Uterus (tissue), 4 donors: Measurements from ENCODE around the gene EDDM3A. TPM values are rescaled to one million over a fixed set of nuclear protein-coding genes. Genes with fewer than 3 reads are reported as not detected.

Experiments used
- DNase-seq, 2 donors: peaks; one replicate each; pipeline ENCODE4 v3.0.0-alpha.2; 2019 to 2020
- H3K27ac ChIP-seq, 2 donors: fragments of 200-600 bp; sonication (generic); 1 replicate in 1 of 2; 2 replicates in 1 of 2; pipeline ENCODE4 v1.5.1; 2016 to 2018
- H3K27me3 ChIP-seq, 2 donors: fragments of 200-600 bp; sonication (generic); one replicate each; pipeline ENCODE4 v1.5.1; 2018 to 2019; ENCODE audit warnings: control low read depth in 1 of 2
- H3K36me3 ChIP-seq, 2 donors: fragments of 200-600 bp; sonication (generic); one replicate each; pipeline ENCODE4 v1.5.1; 2019; ENCODE audit warnings: control low read depth in 1 of 2
- H3K4me1 ChIP-seq, 2 donors: fragments of 200-600 bp; sonication (generic); one replicate each; pipeline ENCODE4 v1.5.1; 2018 to 2019; ENCODE audit warnings: control low read depth in 1 of 2
- H3K4me3 ChIP-seq, 2 donors: fragments of 200-600 bp; sonication (generic); 1 replicate in 1 of 2; 2 replicates in 1 of 2; pipeline ENCODE4 v1.5.1; 2018 to 2019; ENCODE audit warnings: mild to moderate bottlenecking in 1 of 2
- H3K9me3 ChIP-seq, 2 donors: fragments of 200-600 bp; sonication (generic); one replicate each; pipeline ENCODE4 v1.5.1; 2019; ENCODE audit warnings: control low read depth in 1 of 2
- POLR2A ChIP-seq, 2 donors: fragments of 450-650 bp; IDR thresholded peaks; one replicate each; pipeline ENCODE4 v1.6.1; 2016; ENCODE audit warnings: antibody characterized with exemption in 2 of 2, mild to moderate bottlenecking in 1 of 2, moderate library complexity in 1 of 2
- intact Hi-C: fragments of 100-400 bp; cut with DNase I; formaldehyde crosslinking; loops from one replicate; pipeline ENCODE4 v1.15.1; 2023; ENCODE audit warnings: low total_unique reads
- total RNA-seq, 4 donors: library from RNA; depleted of rRNA in 3 of 4; stranded (reverse); fragments of >200 nt in 3 of 4; gene quantifications; one replicate each; pipeline versions ENCODE4 v1.1.0 to v1.2.4, GENCODE V29; 2014 to 2023
- TF ChIP-seq, protein P1 (sequence below), 4 experiments: fragments of 200-600 bp in 2 of 4; fragments of 450-650 bp in 2 of 4; sonication (generic) in 2 of 4; IDR thresholded peaks; one replicate each; pipeline ENCODE4 v1.5.1; 2016 to 2019; ENCODE audit warnings: antibody characterized with exemption in 4 of 4, mild to moderate bottlenecking in 2 of 4, moderate library complexity in 1 of 4
- donor health status: DM: yes; HTN: yes; CAD: no.

EDDM3A gene
- total RNA-seq, 4 donors from 2014 or later: not detected

DNA sequence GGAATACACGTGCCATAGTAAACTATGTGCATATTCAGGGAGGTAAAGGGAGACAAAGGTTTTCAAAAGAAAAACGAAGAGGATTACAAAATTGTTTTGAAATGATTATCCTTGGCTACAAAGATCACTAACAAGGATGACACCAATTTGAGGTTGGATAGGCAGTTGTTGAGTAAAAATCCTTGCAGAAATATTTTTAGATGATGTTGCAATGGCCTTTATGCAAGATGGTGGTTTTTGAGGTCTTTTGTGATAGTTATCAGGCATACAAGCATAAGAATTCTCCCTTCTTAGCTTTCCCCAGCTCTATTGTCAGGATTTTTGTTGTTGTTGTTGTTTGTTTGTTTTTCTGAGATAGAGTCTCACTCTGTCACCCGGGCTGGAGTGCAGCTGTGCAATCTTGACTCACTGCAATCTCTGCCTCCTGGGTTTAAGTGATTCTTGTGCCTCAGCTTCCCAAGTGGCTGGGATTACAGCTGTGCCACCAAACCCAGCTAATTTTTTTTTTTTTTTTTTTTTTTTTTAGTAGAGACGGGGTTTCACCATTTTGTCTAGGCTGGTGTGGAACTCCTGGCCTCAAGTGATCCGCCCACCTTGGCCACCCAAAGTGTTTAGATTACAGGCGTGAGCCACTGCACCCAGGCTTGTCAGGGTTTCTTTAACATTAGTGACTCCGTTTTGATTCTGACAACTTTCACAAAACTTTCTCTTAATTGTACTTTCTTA lies 49.1 kb downstream of the EDDM3A start:
- no peak for TF ChIP-seq POLR2A (IDR thresholded peaks at IDR 0.05)
- TF ChIP-seq, protein P1, sequence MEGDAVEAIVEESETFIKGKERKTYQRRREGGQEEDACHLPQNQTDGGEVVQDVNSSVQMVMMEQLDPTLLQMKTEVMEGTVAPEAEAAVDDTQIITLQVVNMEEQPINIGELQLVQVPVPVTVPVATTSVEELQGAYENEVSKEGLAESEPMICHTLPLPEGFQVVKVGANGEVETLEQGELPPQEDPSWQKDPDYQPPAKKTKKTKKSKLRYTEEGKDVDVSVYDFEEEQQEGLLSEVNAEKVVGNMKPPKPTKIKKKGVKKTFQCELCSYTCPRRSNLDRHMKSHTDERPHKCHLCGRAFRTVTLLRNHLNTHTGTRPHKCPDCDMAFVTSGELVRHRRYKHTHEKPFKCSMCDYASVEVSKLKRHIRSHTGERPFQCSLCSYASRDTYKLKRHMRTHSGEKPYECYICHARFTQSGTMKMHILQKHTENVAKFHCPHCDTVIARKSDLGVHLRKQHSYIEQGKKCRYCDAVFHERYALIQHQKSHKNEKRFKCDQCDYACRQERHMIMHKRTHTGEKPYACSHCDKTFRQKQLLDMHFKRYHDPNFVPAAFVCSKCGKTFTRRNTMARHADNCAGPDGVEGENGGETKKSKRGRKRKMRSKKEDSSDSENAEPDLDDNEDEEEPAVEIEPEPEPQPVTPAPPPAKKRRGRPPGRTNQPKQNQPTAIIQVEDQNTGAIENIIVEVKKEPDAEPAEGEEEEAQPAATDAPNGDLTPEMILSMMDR (IDR thresholded peaks at IDR 0.05): no peak
- intact Hi-C loops: no loop called here
- no peak for DNase-seq

DNA sequence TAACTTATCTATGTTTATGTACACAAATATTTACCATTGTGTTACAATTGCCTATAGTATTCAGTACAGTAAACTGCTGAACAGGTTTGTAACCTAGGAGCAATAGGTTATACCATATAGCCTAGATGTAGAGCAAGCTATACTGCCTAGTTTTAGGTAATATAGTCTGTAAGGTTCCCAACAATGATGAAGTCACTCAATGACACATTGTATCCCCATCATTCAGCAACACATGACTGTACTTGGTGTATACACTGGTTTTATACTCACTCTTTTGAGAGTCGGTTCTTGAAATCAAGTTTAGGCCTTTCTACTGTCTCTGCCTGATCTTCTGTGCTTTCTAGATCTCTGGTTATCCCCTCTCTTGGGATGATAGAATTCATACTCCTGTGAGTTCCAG lies 51.5 kb downstream of the EDDM3A start:
- Histone ChIP-seq H3K27me3 (no peaks in the 10 kb centered on the region), H3K27ac (no peak overlapping the region), H3K4me3 (no peak overlapping the region), H3K4me1 (no peaks in the 10 kb centered on the region), H3K9me3 (no peaks in the 10 kb centered on the region), H3K36me3 (no peaks in the 10 kb centered on the region)
- TF ChIP-seq, protein P1 (IDR thresholded peaks at IDR 0.05): no peak
- no peak for TF ChIP-seq POLR2A (IDR thresholded peaks at IDR 0.05)
- intact Hi-C loops: no loop called here
- no peak for DNase-seq

More for the DNA sequence above, 49.1 kb downstream of the EDDM3A start:
- Histone ChIP-seq H3K27me3 (no peaks in the 10 kb centered on the region), H3K27ac (no peak overlapping the region), H3K36me3 (no peaks in the 10 kb centered on the region), H3K4me1 (no peaks in the 10 kb centered on the region), H3K4me3 (no peak overlapping the region), H3K9me3 (no peaks in the 10 kb centered on the region)

Other genes with a start within 250 kb of the EDDM3A start
- under 1 TPM in 1 of 4 donors, not detected in 3; 0.76 TPM for gene RNASE10, start 240.3 kb upstream of the EDDM3A start, total RNA-seq
- gene RNASE9, start 184.8 kb upstream of the EDDM3A start, total RNA-seq: not detected
- gene RNASE11, start 157.9 kb upstream of the EDDM3A start, total RNA-seq: not detected
- gene RNASE12, start 154.5 kb upstream of the EDDM3A start, total RNA-seq: not detected
- gene OR6S1, start 104.2 kb upstream of the EDDM3A start, total RNA-seq: not detected
- gene RNASE4, start 61.3 kb upstream of the EDDM3A start, total RNA-seq: 100 to 1,000 TPM in 1 of 4 donors, 10 to 100 TPM in 3; 26.3 to 159 (median 76.3) TPM
- 10 to 100 TPM in 3 of 4 donors, 1 to 10 TPM in 1; 4.2 to 20.8 (median 12.2) TPM for gene ANG, start 57.1 kb upstream of the EDDM3A start, total RNA-seq
- gene EDDM3B, start 22.5 kb downstream of the EDDM3A start, total RNA-seq: not detected
- 1 to 10 TPM in 3 of 4 donors, under 1 TPM in 1; 0.77 to 4.2 (median 3.7) TPM for gene RNASE6, start 35.4 kb downstream of the EDDM3A start, total RNA-seq
- 100 to 1,000 TPM; 107 to 299 (median 167) TPM for gene RNASE1, start 57.0 kb downstream of the EDDM3A start, total RNA-seq
- not detected for gene RNASE3, start 145.5 kb downstream of the EDDM3A start, total RNA-seq
- gene RNASE2, start 209.6 kb downstream of the EDDM3A start, total RNA-seq: 1 to 10 TPM in 2 of 4 donors, under 1 TPM in 1, not detected in 1; 0.51 to 1.8 (median 1.0) TPM
- 10 to 100 TPM; 46.6 to 73.5 (median 65.9) TPM for gene METTL17, start 244.1 kb downstream of the EDDM3A start, total RNA-seq